SK-N-SH (cell line): ENCODE measurements around the gene LAPTM5.

ENCODE experiments used
- CHD2 ChIP-seq: fragments of 150-350 bp; IDR thresholded peaks from 2 replicates; pipeline ENCODE4 v1.6.1; 2018; ENCODE audit warnings: low read length; ENCODE audit not compliant: partially characterized antibody
- NRF1 ChIP-seq: IDR thresholded peaks from 2 replicates; pipeline ENCODE4 v1.6.1; 2012; ENCODE audit warnings: low read depth, mild to moderate bottlenecking, low read length
- POLR2AphosphoS5 ChIP-seq: IDR thresholded peaks from 2 replicates; pipeline ENCODE4 v1.6.1; 2012; ENCODE audit warnings: low read depth, low read length
- TF ChIP-seq, protein P1 (sequence below): fragments of 200-600 bp; sonication (generic); IDR thresholded peaks from 2 replicates; pipeline ENCODE4 v1.6.1; 2017; ENCODE audit warnings: antibody characterized with exemption, mild to moderate bottlenecking, moderate library complexity
- TF ChIP-seq, protein P2 (sequence below): fragments of 150-350 bp; IDR thresholded peaks from 2 replicates; pipeline ENCODE4 v1.6.1; 2017; ENCODE audit warnings: antibody characterized with exemption, low read length, low read depth, borderline replicate concordance
- TF ChIP-seq, protein P3 (sequence below): IDR thresholded peaks from 2 replicates; pipeline ENCODE4 v1.6.1; 2012; ENCODE audit warnings: mild to moderate bottlenecking, low read depth, low read length, moderate library complexity

DNA sequence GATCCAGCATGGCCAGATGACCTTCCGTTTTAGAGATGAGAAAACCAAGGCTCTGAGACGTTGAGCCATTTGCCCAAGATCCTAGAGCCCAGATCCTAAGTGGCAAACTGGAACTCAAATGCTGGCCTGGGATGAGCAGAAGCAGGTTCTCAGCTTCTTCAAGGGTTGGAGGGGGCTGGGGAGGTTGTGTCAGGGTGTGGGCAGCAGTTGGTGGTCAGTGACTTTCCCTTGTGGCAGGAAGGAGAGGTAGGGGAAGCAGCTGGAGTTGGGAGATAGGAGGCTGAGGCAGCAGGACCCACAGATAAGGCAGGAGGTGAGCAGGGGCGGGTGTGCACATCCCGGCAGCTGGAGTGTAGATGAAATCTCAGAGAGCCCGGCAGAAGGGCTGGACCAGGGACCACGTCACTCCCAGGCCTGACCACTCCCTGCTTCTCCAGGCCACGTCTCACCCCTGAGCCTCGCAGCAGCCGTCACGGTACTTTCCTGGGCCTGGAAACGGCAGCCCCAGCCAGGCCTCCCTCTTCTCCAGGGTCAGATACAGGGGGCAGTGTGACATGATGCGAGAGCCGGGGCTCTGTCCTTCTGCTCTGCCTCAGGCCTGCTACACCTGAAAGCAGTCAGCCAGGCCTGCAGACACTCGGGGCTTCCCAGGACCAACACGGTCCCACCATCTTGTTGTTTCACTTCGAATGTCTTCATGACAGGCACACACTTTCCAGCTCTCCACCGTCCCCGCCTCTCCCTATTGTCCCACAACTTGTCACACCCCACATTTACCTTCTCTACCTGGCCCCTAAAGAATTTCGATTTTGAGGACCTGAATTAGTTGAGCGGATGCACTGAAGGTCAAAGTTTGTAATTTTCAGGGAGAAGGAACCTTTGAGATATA lies 11.5 kb upstream of the LAPTM5 start:
- TF ChIP-seq POLR2AphosphoS5 = no peak
- no peak for TF ChIP-seq CHD2
- TF ChIP-seq, protein P1, sequence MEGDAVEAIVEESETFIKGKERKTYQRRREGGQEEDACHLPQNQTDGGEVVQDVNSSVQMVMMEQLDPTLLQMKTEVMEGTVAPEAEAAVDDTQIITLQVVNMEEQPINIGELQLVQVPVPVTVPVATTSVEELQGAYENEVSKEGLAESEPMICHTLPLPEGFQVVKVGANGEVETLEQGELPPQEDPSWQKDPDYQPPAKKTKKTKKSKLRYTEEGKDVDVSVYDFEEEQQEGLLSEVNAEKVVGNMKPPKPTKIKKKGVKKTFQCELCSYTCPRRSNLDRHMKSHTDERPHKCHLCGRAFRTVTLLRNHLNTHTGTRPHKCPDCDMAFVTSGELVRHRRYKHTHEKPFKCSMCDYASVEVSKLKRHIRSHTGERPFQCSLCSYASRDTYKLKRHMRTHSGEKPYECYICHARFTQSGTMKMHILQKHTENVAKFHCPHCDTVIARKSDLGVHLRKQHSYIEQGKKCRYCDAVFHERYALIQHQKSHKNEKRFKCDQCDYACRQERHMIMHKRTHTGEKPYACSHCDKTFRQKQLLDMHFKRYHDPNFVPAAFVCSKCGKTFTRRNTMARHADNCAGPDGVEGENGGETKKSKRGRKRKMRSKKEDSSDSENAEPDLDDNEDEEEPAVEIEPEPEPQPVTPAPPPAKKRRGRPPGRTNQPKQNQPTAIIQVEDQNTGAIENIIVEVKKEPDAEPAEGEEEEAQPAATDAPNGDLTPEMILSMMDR = no peak
- TF ChIP-seq, protein P2, sequence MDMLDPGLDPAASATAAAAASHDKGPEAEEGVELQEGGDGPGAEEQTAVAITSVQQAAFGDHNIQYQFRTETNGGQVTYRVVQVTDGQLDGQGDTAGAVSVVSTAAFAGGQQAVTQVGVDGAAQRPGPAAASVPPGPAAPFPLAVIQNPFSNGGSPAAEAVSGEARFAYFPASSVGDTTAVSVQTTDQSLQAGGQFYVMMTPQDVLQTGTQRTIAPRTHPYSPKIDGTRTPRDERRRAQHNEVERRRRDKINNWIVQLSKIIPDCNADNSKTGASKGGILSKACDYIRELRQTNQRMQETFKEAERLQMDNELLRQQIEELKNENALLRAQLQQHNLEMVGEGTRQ = no peak
- no peak for TF ChIP-seq NRF1
- TF ChIP-seq, protein P3, sequence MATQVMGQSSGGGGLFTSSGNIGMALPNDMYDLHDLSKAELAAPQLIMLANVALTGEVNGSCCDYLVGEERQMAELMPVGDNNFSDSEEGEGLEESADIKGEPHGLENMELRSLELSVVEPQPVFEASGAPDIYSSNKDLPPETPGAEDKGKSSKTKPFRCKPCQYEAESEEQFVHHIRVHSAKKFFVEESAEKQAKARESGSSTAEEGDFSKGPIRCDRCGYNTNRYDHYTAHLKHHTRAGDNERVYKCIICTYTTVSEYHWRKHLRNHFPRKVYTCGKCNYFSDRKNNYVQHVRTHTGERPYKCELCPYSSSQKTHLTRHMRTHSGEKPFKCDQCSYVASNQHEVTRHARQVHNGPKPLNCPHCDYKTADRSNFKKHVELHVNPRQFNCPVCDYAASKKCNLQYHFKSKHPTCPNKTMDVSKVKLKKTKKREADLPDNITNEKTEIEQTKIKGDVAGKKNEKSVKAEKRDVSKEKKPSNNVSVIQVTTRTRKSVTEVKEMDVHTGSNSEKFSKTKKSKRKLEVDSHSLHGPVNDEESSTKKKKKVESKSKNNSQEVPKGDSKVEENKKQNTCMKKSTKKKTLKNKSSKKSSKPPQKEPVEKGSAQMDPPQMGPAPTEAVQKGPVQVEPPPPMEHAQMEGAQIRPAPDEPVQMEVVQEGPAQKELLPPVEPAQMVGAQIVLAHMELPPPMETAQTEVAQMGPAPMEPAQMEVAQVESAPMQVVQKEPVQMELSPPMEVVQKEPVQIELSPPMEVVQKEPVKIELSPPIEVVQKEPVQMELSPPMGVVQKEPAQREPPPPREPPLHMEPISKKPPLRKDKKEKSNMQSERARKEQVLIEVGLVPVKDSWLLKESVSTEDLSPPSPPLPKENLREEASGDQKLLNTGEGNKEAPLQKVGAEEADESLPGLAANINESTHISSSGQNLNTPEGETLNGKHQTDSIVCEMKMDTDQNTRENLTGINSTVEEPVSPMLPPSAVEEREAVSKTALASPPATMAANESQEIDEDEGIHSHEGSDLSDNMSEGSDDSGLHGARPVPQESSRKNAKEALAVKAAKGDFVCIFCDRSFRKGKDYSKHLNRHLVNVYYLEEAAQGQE = no peak
